Mucosa of descending colon (tissue), 3 donors: ENCODE results near the gene INPP5F. TPM values are rescaled to one million over a fixed set of nuclear protein-coding genes. Genes with fewer than 3 reads are reported as not detected.

Experiments used
- ATAC-seq: fragments of 200-7000 bp; cut with Tn5 transposase; one replicate; pipeline ENCODE4 v1.9.1; 2020; ENCODE audit warnings: mild to moderate bottlenecking, moderate library complexity
- DNase-seq, 3 donors: peaks; one replicate each; pipeline ENCODE4 v3.0.0-alpha.2; 2020
- H3K36me3 ChIP-seq: fragments of 200-600 bp; one replicate; pipeline ENCODE4 v1.8.0; 2021; ENCODE audit warnings: low read depth, mild to moderate bottlenecking
- H3K4me1 ChIP-seq: fragments of 200-600 bp; one replicate; pipeline ENCODE4 v1.8.0; 2021; ENCODE audit warnings: low read depth, mild to moderate bottlenecking
- H3K4me3 ChIP-seq: fragments of 200-600 bp; one replicate; pipeline ENCODE4 v1.8.0; 2021; ENCODE audit warnings: mild to moderate bottlenecking
- H3K9me3 ChIP-seq: fragments of 200-600 bp; one replicate; pipeline ENCODE4 v1.8.0; 2021; ENCODE audit warnings: mild to moderate bottlenecking
- intact Hi-C, 2 donors: fragments of 100-400 bp; cut with DNase I in 1 of 2; cut with micrococcal nuclease in 1 of 2; formaldehyde crosslinking; loops; one replicate each; pipeline versions ENCODE4 v1.11.0 to v1.11.1; 2022; cut with DNase I, micrococcal nuclease
- long read RNA-seq, 2 donors: library from polyadenylated mRNA; unstranded; transcript quantifications; one replicate each; pipeline ENCODE4 v2.0.0, GENCODE V29; 2019 to 2021
- total RNA-seq, 3 donors: library from RNA; stranded (reverse); fragmentation: NEBNext Ultra II Directional in 2 of 3; extraction: Animal tissue kit (Norgen Biotek cat#: 25700) in 2 of 3; gene quantifications; one replicate each; pipeline versions ENCODE4 v1.2.1 to v1.2.4, GENCODE V29; 2021 to 2023
- TF ChIP-seq, protein P1 (sequence below): fragments of 200-600 bp; IDR thresholded peaks from one replicate; pipeline ENCODE4 v1.8.0; 2022; ENCODE audit warnings: antibody characterized with exemption, mild to moderate bottlenecking
- donor health status: DM: no; HTN: no; CAD: no; lungs with moderate emphysema.
- donor health status: DM: no; HTN: no; CAD: no.
- donor health status: DM: no; HTN: yes; CAD: no.

Gene INPP5F, protein sequence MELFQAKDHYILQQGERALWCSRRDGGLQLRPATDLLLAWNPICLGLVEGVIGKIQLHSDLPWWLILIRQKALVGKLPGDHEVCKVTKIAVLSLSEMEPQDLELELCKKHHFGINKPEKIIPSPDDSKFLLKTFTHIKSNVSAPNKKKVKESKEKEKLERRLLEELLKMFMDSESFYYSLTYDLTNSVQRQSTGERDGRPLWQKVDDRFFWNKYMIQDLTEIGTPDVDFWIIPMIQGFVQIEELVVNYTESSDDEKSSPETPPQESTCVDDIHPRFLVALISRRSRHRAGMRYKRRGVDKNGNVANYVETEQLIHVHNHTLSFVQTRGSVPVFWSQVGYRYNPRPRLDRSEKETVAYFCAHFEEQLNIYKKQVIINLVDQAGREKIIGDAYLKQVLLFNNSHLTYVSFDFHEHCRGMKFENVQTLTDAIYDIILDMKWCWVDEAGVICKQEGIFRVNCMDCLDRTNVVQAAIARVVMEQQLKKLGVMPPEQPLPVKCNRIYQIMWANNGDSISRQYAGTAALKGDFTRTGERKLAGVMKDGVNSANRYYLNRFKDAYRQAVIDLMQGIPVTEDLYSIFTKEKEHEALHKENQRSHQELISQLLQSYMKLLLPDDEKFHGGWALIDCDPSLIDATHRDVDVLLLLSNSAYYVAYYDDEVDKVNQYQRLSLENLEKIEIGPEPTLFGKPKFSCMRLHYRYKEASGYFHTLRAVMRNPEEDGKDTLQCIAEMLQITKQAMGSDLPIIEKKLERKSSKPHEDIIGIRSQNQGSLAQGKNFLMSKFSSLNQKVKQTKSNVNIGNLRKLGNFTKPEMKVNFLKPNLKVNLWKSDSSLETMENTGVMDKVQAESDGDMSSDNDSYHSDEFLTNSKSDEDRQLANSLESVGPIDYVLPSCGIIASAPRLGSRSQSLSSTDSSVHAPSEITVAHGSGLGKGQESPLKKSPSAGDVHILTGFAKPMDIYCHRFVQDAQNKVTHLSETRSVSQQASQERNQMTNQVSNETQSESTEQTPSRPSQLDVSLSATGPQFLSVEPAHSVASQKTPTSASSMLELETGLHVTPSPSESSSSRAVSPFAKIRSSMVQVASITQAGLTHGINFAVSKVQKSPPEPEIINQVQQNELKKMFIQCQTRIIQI
- 10 to 100 TPM; 12.5 to 19.9 (median 13.2) TPM for total RNA-seq
- long read RNA-seq, donor 1, full-length matches to known transcripts, result 5 of 9 reads
- long read RNA-seq, donor 1, partial matches to known transcripts, result 1 of 9 reads
- long read RNA-seq, donor 1, other reads (novel, unspliced or antisense), result 3 of 9 reads
- long read RNA-seq, donor 2, partial matches to known transcripts, result 3 of 6 reads
- long read RNA-seq, donor 2, other reads (novel, unspliced or antisense), result 0 of 6 reads

DNA sequence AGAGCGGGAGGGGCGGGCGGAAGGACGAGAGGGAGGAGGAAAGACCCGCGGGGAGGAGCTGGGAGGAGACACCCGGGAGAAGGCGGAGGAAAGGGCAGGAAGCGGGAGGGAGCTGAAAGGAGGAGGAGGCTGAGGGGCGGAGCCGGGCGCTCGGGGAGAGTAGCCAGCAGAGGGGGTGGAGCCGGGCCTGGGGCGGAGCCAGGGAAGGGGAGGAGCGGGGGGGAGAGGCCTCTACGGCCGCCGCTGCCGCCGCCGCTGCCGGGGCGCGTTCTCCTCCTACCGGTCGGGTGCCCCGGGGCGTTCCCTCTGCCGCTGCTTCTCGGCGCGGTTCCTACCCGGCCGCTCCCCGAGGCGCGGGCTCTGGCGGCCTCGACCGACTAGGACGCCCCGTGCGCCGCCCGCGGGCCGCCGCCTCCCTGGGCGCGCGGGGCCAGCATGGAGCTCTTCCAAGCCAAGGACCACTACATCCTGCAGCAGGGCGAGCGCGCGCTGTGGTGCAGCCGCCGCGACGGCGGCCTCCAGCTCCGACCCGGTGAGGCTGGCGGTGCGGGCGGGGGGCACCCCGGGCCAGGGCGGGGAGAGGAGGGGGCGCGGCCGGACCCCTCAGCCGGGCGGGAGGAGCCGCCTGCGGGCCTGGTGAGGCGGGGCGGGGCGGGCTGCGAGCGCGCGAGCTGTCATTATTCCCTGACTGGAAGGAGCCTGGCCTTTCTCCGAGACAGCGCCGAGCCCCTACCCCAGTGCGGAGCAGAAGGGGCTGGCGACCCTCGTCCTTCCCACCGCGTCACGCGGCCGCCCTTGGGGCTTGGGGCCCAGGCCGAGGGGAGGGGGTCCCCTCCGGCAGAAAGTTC, at the start of gene INPP5F:
Gene INPP5F, plus strand, starts transcription at position 223 of the 848 bp plus-strand sequence. Its CDS starts 213 bp downstream, at position 436.
- TF ChIP-seq, protein P1, sequence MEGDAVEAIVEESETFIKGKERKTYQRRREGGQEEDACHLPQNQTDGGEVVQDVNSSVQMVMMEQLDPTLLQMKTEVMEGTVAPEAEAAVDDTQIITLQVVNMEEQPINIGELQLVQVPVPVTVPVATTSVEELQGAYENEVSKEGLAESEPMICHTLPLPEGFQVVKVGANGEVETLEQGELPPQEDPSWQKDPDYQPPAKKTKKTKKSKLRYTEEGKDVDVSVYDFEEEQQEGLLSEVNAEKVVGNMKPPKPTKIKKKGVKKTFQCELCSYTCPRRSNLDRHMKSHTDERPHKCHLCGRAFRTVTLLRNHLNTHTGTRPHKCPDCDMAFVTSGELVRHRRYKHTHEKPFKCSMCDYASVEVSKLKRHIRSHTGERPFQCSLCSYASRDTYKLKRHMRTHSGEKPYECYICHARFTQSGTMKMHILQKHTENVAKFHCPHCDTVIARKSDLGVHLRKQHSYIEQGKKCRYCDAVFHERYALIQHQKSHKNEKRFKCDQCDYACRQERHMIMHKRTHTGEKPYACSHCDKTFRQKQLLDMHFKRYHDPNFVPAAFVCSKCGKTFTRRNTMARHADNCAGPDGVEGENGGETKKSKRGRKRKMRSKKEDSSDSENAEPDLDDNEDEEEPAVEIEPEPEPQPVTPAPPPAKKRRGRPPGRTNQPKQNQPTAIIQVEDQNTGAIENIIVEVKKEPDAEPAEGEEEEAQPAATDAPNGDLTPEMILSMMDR, result peak; percentile 30
- Histone ChIP-seq H3K4me3 (peak within 1 kb of the TSS; percentile 80), H3K4me1 (peaks cover 15% of the 10 kb centered on the region), H3K36me3 (no peaks in the 10 kb centered on the region), H3K9me3 (no peaks in the 10 kb centered on the region)
- DNase-seq (peak; percentile 100), ATAC-seq (peak; percentile 98)
- intact Hi-C loops, result no loop called here

DNA sequence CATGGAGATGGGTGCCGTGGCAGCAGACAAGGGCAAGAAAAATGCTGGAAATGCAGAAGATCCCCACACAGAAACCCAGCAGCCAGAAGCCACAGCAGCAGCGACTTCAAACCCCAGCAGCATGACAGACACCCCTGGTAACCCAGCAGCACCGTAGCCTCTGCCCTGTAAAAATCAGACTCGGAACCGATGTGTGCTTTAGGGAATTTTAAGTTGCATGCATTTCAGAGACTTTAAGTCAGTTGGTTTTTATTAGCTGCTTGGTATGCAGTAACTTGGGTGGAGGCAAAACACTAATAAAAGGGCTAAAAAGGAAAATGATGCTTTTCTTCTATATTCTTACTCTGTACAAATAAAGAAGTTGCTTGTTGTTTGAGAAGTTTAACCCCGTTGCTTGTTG, 48.7 kb upstream of the INPP5F start:
- intact Hi-C loops, result no loop called here
- ATAC-seq (no peak), DNase-seq (no peak)
- Histone ChIP-seq H3K4me1 (no peaks in the 10 kb centered on the region), H3K36me3 (peaks cover 3% of the 10 kb centered on the region), H3K9me3 (no peaks in the 10 kb centered on the region), H3K4me3 (no peak overlapping the region)
- TF ChIP-seq, protein P1, result no peak

DNA sequence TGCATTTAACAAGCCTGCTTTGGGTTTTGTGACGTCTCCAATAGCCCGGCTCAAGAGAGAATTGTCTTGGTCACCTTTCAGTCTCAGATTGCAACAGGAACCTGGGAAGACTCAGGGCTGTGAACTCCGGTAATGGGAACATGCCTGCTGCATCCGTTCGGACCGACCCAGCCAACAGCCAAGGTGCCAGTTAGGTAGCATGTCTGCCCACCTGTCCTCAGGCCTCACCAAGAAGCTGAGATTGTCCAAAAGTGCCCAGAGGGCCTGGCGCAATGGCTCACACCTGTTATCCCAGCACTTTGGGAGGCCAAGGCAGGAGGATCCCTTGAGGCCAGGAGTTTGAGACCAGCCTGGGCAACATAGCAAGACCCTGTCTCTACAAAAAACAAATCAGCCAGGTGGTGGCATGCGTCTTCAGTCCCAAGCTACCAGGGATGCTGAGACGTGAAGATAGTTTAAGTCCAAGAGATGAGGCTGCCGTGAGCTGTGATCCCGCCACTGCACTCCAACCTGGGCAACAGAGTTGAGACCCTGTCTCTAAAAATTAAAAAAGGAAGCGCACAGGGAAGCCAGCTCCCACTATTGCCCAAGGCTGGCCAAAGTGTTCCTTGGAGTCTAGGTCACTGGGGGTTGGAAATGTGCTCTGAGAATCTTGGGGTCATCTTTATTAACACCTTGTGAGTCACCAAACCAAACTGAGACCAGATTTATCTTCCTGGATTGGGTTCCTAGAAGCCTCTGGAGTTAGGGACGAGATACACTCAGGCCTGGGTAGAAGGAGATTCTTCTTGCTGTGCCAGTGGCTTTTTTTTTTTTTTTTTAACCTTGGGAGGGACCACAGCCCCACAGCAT, 47.7 kb upstream of the INPP5F start:
- no peaks in the 10 kb centered on the region for H3K9me3 ChIP-seq
- H3K36me3 ChIP-seq, result peaks cover 3% of the 10 kb centered on the region
- intact Hi-C loops, result no loop called here
- ATAC-seq, result no peak
- no peaks in the 10 kb centered on the region for H3K4me1 ChIP-seq
- no peak overlapping the region for H3K4me3 ChIP-seq
- no peak for DNase-seq
- TF ChIP-seq, protein P1, result no peak

DNA sequence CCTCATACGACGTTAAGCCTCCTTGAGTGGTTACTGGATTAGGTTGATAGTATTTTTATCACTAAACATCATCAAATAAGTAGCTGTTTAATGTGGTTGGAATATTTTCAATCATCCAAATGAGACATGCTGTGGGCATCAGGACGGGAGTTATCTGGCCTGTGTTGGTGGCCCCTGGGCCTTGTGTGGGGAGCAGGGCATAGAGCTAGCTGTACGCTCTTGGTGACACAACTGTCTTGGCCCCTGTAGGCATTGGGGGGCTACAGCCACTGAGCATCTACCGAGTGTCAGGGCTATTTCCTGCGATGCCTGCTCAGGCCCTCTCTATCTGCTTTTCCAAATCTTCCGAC, 46.4 kb upstream of the INPP5F start:
- H3K4me3 ChIP-seq, result no peak overlapping the region
- DNase-seq, result no peak
- H3K9me3 ChIP-seq, result no peaks in the 10 kb centered on the region
- peaks cover 3% of the 10 kb centered on the region for H3K36me3 ChIP-seq
- intact Hi-C loops, result no loop called here
- H3K4me1 ChIP-seq, result no peaks in the 10 kb centered on the region
- TF ChIP-seq, protein P1, result no peak
- ATAC-seq, result no peak
